ENCODE data around the gene WDR20. TPM values are rescaled to one million over a fixed set of nuclear protein-coding genes. Genes with fewer than 3 reads are reported as not detected.
A peak's percentile ranks its signal among the peaks of the same experiment; 100 is the strongest.
"Not testable (repeated sequence)": the region's sequence is repeated elsewhere in the genome, so short reads cannot be mapped to it uniquely, and the experiment has no call there.

The WDR20 gene
- total RNA-seq, 1 donor from 2014 or later: 21.9 TPM

GRCh38 chr14:102229071-102229738, 89.5 kb downstream of the WDR20 start:
- intact Hi-C loops (cut with DNase I): no loop called here
- no peak for DNase-seq (ENCODE audit: low spot score)

- intact Hi-C loops (cut with DNase I): loop anchor here (10.0 kb wide), 1 partner anchor 285 kb away; no protein-coding TSS in a partner anchor
- DNase-seq (ENCODE audit: low spot score): no peak
These were observed 90.0 kb downstream of the WDR20 start for GRCh38 chr14:102229739-102230092.

DNA sequence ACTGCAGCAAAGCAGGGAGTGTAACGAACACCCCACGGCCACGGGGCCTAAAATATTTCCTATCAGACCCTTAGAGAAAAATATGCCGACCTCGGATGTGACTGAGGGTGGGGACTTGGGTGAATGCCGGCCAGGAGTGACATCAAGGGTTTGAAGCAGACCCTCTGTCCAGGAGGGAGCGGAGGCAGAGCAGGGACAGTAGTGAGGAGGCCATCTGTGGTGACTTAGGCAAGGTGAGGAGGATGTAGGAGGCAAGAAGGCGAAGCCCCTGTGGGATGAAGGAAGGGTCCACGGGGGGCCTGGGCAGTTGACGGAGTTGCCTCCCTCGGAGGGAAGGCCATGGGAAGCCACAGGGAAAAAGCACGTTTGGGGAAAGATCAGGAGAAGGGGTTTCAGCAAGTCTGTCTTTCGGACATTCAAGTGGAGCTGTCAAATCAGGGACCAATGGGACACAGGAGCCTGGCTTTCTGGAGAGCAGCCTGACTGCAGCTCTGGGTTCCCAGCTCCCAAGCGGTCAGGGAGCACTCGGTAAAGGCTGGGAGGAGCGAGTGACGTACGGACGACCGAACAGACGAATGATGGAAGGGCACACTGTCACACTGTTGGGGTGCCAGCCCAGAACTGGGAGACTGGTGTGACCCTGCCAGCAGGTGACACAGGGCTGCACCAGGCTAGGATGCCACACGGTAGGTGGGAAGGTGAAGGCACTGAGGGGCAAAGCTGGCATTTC, 90.9 kb downstream of the WDR20 start:
- DNase-seq (ENCODE audit: low spot score): no peak
- intact Hi-C loops (cut with DNase I): loop anchor here (10.0 kb wide), 1 partner anchor 284 kb away; no protein-coding TSS in a partner anchor

DNA sequence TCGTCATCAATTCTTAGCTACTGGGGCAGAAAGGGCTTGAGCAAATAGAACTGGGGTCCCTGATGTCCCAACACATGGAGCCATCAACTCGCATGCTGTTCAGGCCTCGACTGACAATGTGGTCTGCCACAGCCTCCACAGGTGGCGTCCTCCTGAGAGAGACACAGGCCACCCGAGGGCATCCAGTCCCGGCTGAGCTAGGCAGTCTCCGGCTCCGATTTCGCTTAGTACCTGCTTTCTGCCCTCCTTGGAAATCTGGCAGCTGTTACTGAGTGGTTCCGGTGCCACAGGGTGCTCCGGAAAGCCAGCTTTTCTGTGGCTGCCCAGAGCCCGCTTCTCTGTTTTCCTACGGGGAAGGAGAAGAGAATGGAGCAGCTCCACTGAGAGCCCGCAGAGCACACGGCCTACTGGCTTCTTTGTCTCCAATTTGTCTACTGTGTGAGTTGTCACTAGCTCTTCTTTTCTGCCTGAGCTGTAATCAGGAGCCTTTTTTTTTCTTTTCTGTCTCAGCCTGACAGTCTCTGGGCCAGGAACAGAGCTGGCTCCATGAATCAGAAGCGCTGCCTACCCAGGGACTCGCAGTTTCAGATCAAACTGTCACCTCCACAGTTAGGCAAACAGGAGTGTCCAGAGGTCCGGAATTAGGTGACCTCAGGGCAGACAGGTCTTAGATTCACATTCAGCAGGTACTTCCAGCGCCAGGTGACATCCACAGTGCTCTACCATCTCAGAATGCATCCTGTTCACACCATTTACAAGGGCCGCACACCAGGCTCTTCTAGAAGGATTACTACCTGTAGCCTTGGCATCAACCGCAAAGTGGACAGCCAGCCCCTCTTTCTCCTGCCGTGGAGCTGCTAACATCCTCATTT, 92.0 kb downstream of the WDR20 start:
- DNase-seq (ENCODE audit: low spot score): no peak

DNA sequence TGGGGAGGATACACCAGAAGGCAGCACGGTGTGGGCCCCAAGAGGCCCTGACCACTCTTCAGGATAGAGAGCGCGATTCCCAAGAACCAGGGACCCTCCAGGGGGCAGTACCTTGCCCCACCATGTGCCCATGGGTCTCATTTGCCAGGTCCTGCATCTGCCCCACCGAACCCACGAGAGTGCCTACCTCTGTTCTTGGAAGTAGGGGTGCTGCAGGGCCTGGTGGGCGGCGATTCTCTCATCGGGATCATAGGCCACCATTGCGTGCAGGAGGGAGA, 92.6 kb downstream of the WDR20 start:
- intact Hi-C loops (cut with DNase I): loop anchor here (10.0 kb wide), 1 partner anchor 283 kb away; no protein-coding TSS in a partner anchor
- DNase-seq (ENCODE audit: low spot score): no peak

More for the DNA sequence above, 92.0 kb downstream of the WDR20 start:
- intact Hi-C loops (cut with DNase I): loop anchor here (10.0 kb wide), 1 partner anchor 283 kb away; no protein-coding TSS in a partner anchor

DNA sequence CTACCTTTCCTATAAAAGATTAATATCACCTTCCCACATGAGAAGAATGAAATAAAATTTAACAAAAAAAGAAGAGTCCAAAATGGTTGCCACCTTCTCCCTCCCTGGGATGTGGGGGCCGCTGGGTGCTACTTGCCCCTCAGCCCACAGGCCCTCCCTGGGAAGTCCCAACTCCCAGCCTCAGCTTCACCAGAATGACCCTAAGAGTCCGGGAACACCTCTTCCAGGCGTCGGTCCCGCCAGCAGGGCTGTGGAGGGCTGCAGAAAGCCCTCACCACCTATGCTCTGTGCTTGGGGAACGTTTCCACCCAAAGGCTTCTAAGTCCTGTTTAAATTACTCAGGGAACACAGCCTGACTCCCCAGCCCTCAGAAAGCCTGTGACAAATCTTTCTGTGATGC, 93.4 kb downstream of the WDR20 start:
- intact Hi-C loops (cut with DNase I): loop anchor here (10.0 kb wide), 1 partner anchor 282 kb away; no protein-coding TSS in a partner anchor

DNA sequence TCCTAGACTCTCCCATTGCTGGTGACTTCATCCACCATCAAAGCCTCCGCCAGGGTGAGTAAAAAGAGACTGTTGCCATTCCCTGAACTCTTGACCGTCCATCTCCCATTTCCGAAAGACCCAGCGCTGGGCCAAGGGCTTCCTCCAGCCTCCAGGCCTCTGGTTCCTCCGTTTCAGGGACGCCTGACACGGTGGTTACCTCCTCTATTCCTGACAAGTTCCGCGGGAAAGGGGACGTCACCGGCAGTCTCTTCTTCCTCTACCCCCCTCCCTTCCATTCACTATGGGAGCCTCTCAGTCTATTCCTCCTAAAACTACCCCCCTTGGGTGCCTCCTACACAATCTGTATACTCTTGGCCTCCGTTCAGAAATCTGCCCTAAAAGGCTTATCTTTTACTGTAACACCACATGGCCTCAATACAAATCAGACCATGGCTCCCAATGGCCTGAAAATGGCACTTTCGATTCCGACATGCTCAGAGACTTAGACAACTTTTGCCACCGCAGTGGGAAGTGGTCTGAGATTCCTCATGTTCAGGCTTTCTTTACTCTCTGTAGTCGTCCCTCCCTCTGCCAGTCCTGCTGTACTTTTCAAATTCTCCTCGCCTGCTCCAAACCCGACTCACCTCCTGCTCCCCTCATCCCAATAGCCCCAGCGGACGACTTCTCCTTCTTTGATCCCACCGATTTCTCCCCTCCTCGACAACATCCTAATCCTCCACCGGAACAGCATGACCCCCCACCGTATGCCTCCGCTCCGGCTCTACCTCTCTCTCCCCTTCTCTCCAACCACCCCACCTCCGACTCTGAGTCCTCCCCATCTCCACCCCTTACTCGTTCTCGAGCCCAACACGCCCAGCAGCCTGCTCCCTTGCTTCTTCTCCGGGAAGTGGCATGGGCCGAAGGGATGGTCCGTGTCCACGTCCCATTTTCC, 94.9 kb downstream of the WDR20 start:
- no peak for DNase-seq (ENCODE audit: low spot score)
- intact Hi-C loops (cut with DNase I): loop anchor here (1.0 to 10.0 kb wide), 3 partner anchors 70 to 280 kb away; partner anchors contain the start of gene MOK

More for the DNA sequence above, 93.4 kb downstream of the WDR20 start:
- no peak for DNase-seq (ENCODE audit: low spot score)

DNA sequence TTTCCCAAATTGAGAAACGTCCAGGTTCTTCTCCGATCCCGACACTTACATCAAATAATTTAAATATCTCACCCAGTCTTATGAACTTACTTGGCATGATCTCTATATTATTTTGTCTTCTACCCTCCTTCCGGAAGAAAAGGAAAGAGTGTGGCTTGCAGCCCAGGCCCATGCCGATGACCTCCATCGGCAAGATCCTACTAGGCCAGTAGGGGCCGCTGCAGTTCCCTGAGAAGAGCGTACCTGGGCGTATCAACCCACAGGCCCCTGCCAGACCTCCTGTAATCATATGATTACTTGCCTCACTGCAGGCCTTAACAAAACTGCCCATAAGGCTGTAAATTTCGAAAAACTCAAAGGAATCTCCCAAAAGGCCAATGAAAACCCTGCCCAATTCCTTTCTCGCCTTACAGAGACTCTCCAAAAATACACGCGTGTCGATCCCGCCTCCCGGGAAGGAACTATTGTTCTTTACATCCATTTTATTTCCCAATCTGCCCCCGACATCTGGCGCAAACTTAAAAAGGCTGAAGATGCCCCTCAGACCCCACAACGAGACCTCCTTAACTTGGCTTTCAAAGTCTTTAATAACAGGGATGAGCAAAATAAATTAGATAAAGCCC, 95.7 kb downstream of the WDR20 start:
- DNase-seq (ENCODE audit: low spot score): peak; percentile 90
- intact Hi-C loops (cut with DNase I): loop anchor here (1.0 to 10.0 kb wide), 3 partner anchors 69 to 279 kb away; partner anchors contain the start of gene MOK

GRCh38 chr14:102236026-102236425, 96.3 kb downstream of the WDR20 start:
- intact Hi-C loops (cut with DNase I): loop anchor here (10.0 kb wide), 1 partner anchor 279 kb away; no protein-coding TSS in a partner anchor
- no peak for DNase-seq (ENCODE audit: low spot score)

GRCh38 chr14:102238131-102238530, 98.4 kb downstream of the WDR20 start:
- DNase-seq (ENCODE audit: low spot score): no peak
- intact Hi-C loops (cut with DNase I): loop anchor here (10.0 kb wide), 1 partner anchor 277 kb away; no protein-coding TSS in a partner anchor

- no peak for DNase-seq (ENCODE audit: low spot score)
- intact Hi-C loops (cut with DNase I): loop anchor here (10.0 kb wide), 1 partner anchor 276 kb away; no protein-coding TSS in a partner anchor
These were observed 99.1 kb downstream of the WDR20 start for GRCh38 chr14:102238766-102239165.

- no peak for DNase-seq (ENCODE audit: low spot score)
- intact Hi-C loops (cut with DNase I): loop anchor here (10.0 kb wide), 1 partner anchor 276 kb away; no protein-coding TSS in a partner anchor
These were observed 99.5 kb downstream of the WDR20 start for GRCh38 chr14:102239231-102239630.

DNA sequence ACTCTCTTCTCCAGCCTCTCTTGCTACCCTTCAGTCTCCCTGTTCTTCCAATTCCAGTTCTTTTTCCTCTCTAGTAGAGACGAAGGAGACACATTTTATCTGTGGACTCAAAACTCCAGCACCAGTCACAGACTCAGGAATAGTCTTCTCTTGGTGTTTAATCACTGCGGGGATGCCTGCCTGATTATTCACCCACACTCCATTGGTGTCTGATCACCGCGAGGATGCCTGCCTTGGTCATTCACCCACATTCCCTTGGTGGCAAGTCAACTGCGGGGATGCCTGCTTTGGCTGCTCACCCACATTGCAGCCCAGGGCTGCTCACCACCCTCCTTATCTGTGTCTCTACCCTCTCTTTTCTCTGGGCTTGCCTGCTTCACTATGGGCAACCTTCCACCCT, 100.8 kb downstream of the WDR20 start:
- DNase-seq (ENCODE audit: low spot score); intact Hi-C loops (cut with DNase I): not testable (repeated sequence)

GRCh38 chr14:102241147-102241546, 101.5 kb downstream of the WDR20 start:
- intact Hi-C loops (cut with DNase I): no loop called here
- no peak for DNase-seq (ENCODE audit: low spot score)

- intact Hi-C loops (cut with DNase I); DNase-seq (ENCODE audit: low spot score): not testable (repeated sequence)
These were observed 104.1 kb downstream of the WDR20 start for GRCh38 chr14:102243795-102244194.

DNA sequence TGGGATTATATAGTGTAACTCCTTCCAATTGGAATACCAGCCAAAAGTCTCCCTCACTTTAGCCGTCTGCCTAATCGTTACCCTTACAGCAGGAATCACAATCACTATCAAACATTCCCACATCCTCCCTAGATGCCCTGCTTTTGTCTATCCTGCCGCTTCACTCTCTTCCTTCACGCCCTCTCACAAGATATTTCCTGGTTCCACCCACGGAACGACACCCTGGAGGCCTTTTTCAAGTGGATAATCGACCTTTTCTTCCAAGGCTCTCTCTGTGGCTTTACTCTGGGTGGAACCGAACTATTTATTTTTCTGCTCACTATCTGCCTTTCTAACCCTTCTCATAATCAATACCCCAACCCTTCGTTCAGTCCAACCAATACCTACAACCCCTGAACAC, 106.4 kb downstream of the WDR20 start:
- intact Hi-C loops (cut with DNase I): no loop called here
- no peak for DNase-seq (ENCODE audit: low spot score)

- no peak for DNase-seq (ENCODE audit: low spot score)
- intact Hi-C loops (cut with DNase I): no loop called here
These were observed 108.4 kb downstream of the WDR20 start for GRCh38 chr14:102248121-102248520.

DNA sequence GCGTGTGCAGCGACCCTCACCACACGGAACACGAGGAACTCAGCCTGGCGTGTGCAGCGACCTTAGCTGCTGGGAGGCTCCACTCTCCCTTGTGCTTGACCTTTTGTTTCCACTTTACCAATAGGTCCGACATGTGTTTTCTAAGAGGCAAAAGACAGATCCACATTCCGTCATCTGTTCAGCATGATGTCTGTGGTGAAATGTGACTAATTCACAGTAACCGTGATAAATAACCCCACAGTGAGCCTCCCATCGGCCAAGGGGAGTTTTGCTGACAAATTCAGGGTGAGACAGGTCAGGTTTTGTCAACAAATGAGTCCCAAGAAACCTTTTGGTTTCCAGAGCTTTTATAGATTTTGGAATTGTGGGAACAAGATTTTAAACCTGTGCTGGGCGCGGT, 109.3 kb downstream of the WDR20 start:
- intact Hi-C loops (cut with DNase I): no loop called here
- no peak for DNase-seq (ENCODE audit: low spot score)
